Measurements from ENCODE around the gene INMT. TPM values are rescaled to one million over a fixed set of nuclear protein-coding genes. Genes with fewer than 3 reads are reported as not detected.

The INMT gene
- total RNA-seq, 1 donor from 2014 or later, result 1.4 TPM

- H3K4me3 Mint-ChIP-seq (ENCODE audit: unreplicated experiment), result no peak overlapping the region
- H3K36me3 Mint-ChIP-seq (ENCODE audit: low read depth, unreplicated experiment), result peaks cover 3% of the 10 kb centered on the region
- DNase-seq (ENCODE audit: low spot score), result no peak
- no peaks in the 10 kb centered on the region for H3K27me3 Mint-ChIP-seq (ENCODE audit: unreplicated experiment)
- H3K27ac Mint-ChIP-seq (ENCODE audit: unreplicated experiment), result no peak overlapping the region
- no peaks in the 10 kb centered on the region for H3K9me3 Mint-ChIP-seq (ENCODE audit: unreplicated experiment)
- TF ChIP-seq, protein P1, sequence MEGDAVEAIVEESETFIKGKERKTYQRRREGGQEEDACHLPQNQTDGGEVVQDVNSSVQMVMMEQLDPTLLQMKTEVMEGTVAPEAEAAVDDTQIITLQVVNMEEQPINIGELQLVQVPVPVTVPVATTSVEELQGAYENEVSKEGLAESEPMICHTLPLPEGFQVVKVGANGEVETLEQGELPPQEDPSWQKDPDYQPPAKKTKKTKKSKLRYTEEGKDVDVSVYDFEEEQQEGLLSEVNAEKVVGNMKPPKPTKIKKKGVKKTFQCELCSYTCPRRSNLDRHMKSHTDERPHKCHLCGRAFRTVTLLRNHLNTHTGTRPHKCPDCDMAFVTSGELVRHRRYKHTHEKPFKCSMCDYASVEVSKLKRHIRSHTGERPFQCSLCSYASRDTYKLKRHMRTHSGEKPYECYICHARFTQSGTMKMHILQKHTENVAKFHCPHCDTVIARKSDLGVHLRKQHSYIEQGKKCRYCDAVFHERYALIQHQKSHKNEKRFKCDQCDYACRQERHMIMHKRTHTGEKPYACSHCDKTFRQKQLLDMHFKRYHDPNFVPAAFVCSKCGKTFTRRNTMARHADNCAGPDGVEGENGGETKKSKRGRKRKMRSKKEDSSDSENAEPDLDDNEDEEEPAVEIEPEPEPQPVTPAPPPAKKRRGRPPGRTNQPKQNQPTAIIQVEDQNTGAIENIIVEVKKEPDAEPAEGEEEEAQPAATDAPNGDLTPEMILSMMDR (IDR thresholded peaks at IDR 0.05; ENCODE audit: unreplicated experiment), result no peak
- H3K4me1 Mint-ChIP-seq (ENCODE audit: unreplicated experiment), result peaks cover 5% of the 10 kb centered on the region
These were observed 9.6 kb downstream of the INMT start for GRCh38 chr7:30761214-30762156.

GRCh38 chr7:30764030-30764975, 12.4 kb downstream of the INMT start:
- Mint-ChIP-seq H3K4me1 (ENCODE audit: unreplicated experiment) (no peaks in the 10 kb centered on the region), H3K9me3 (ENCODE audit: unreplicated experiment) (no peaks in the 10 kb centered on the region), H3K27ac (ENCODE audit: unreplicated experiment) (no peak overlapping the region), H3K27me3 (ENCODE audit: unreplicated experiment) (no peaks in the 10 kb centered on the region), H3K4me3 (ENCODE audit: unreplicated experiment) (no peak overlapping the region), H3K36me3 (ENCODE audit: low read depth, unreplicated experiment) (peaks cover 3% of the 10 kb centered on the region)
- TF ChIP-seq, protein P1 (IDR thresholded peaks at IDR 0.05; ENCODE audit: unreplicated experiment), result no peak
- DNase-seq (ENCODE audit: low spot score), result no peak

GRCh38 chr7:30765408-30765807, 13.5 kb downstream of the INMT start:
- Mint-ChIP-seq H3K4me1 (ENCODE audit: unreplicated experiment) (peaks cover under 1% of the 10 kb centered on the region), H3K4me3 (ENCODE audit: unreplicated experiment) (no peak overlapping the region), H3K36me3 (ENCODE audit: low read depth, unreplicated experiment) (no peaks in the 10 kb centered on the region), H3K27me3 (ENCODE audit: unreplicated experiment) (peaks cover under 1% of the 10 kb centered on the region), H3K9me3 (ENCODE audit: unreplicated experiment) (no peaks in the 10 kb centered on the region), H3K27ac (ENCODE audit: unreplicated experiment) (no peak overlapping the region)
- TF ChIP-seq, protein P1 (IDR thresholded peaks at IDR 0.05; ENCODE audit: unreplicated experiment), result no peak
- DNase-seq (ENCODE audit: low spot score), result no peak

DNA sequence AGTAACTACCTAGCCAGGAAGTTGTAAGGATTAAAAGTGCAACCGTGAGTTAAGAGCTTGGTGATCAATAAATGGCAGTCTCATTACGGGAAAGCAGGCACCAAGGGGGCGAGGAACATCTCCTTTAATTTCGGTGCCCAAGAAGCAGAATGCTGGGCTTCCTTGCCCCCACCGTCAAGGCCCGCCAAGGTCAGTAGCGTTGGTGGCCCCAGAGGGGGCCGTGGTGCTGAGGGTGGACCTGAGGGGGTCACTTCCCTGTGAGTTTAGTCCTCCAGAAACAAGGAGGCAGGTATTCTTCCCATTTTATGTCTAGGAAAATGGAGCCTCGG, 18.9 kb downstream of the INMT start:
- Mint-ChIP-seq H3K4me3 (ENCODE audit: unreplicated experiment) (peak overlapping the region; percentile 81), H3K36me3 (ENCODE audit: low read depth, unreplicated experiment) (no peaks in the 10 kb centered on the region), H3K9me3 (ENCODE audit: unreplicated experiment) (no peaks in the 10 kb centered on the region), H3K4me1 (ENCODE audit: unreplicated experiment) (peaks cover 8% of the 10 kb centered on the region), H3K27ac (ENCODE audit: unreplicated experiment) (no peak overlapping the region), H3K27me3 (ENCODE audit: unreplicated experiment) (peaks cover 6% of the 10 kb centered on the region)
- TF ChIP-seq, protein P1 (IDR thresholded peaks at IDR 0.05; ENCODE audit: unreplicated experiment), result no peak
- no peak for DNase-seq (ENCODE audit: low spot score)
